Mucosa of descending colon (tissue), 3 donors: Measurements from ENCODE around the gene ARHGEF11. TPM values are rescaled to one million over a fixed set of nuclear protein-coding genes. Genes with fewer than 3 reads are reported as not detected.
A peak's percentile ranks its signal among the peaks of the same experiment; 100 is the strongest.

Experiments used
- ATAC-seq: fragments of 200-7000 bp; cut with Tn5 transposase; one replicate; pipeline ENCODE4 v1.9.1; 2020; ENCODE audit warnings: mild to moderate bottlenecking, moderate library complexity
- DNase-seq, 3 donors: peaks; one replicate each; pipeline ENCODE4 v3.0.0-alpha.2; 2020
- H3K36me3 ChIP-seq: fragments of 200-600 bp; one replicate; pipeline ENCODE4 v1.8.0; 2021; ENCODE audit warnings: low read depth, mild to moderate bottlenecking
- H3K4me1 ChIP-seq: fragments of 200-600 bp; one replicate; pipeline ENCODE4 v1.8.0; 2021; ENCODE audit warnings: low read depth, mild to moderate bottlenecking
- H3K4me3 ChIP-seq: fragments of 200-600 bp; one replicate; pipeline ENCODE4 v1.8.0; 2021; ENCODE audit warnings: mild to moderate bottlenecking
- H3K9me3 ChIP-seq: fragments of 200-600 bp; one replicate; pipeline ENCODE4 v1.8.0; 2021; ENCODE audit warnings: mild to moderate bottlenecking
- CTCF ChIP-seq: fragments of 200-600 bp; IDR thresholded peaks from one replicate; pipeline ENCODE4 v1.8.0; 2022; ENCODE audit warnings: antibody characterized with exemption, mild to moderate bottlenecking
- intact Hi-C, 2 donors: fragments of 100-400 bp; cut with DNase I in 1 of 2; cut with micrococcal nuclease in 1 of 2; formaldehyde crosslinking; loops; one replicate each; pipeline versions ENCODE4 v1.11.0 to v1.11.1; 2022; cut with DNase I, micrococcal nuclease
- total RNA-seq, 3 donors: library from RNA; stranded (reverse); fragmentation: NEBNext Ultra II Directional in 2 of 3; extraction: Animal tissue kit (Norgen Biotek cat#: 25700) in 2 of 3; gene quantifications; one replicate each; pipeline versions ENCODE4 v1.2.1 to v1.2.4, GENCODE V29; 2021 to 2023
- donor health status: DM: no; HTN: no; CAD: no; lungs with moderate emphysema.
- donor health status: DM: no; HTN: no; CAD: no.
- donor health status: DM: no; HTN: yes; CAD: no.

Gene ARHGEF11
- total RNA-seq, 3 donors from 2014 or later = 47.7 to 75.1 (median 60.0) TPM

- intact Hi-C loops = no loop called here
- H3K9me3 ChIP-seq = no peaks in the 10 kb centered on the region
- DNase-seq (peak in 2 of 3 donors; percentile 4 to 14), ATAC-seq (no peak)
- no peaks in the 10 kb centered on the region for H3K36me3 ChIP-seq
- no peak overlapping the region for H3K4me3 ChIP-seq
- peaks cover 12% of the 10 kb centered on the region for H3K4me1 ChIP-seq
- no peak for TF ChIP-seq CTCF
Observed at GRCh38 chr1:156912310-156912709, 133.2 kb downstream of the ARHGEF11 start.

DNA sequence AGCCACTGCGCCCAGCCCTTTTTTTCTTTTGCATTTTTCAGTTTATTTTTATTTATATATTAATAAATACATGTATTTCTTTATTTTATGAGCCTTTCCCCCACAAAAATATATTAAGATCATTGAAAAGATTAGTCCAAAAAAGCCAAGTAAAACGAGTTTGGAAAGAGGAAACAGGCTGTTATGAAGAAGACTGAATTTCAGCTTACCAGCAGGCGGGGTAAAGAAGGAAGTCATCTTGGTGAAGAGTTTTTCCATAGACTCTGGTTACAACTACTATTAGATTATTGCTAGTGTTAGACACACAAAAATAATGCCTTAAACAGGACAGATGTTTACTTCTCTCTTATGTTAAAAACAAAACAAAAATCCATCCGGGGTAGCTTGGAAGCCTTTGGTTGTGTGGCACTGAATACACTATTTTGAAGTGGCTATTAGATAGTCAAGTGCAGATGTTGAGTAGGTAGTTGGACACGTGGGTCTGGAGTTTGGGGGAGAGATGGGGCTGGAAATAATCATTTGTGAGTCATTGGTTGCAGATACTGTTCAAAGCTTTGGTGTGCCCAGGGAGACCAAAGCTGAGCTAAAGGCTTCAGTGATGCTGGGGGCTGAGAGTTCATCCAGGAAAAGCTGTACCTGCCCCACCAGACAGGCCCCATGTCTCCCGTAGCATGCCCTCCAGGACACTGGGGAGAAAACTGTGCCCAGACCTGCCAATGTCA, 133.8 kb downstream of the ARHGEF11 start:
- Histone ChIP-seq H3K4me3 (no peak overlapping the region), H3K9me3 (no peaks in the 10 kb centered on the region), H3K4me1 (peaks cover 12% of the 10 kb centered on the region), H3K36me3 (no peaks in the 10 kb centered on the region)
- ATAC-seq = no peak
- intact Hi-C loops = no loop called here
- peak in 1 of 3 donors; percentile 7 for DNase-seq
- no peak for TF ChIP-seq CTCF

- intact Hi-C loops = no loop called here
- TF ChIP-seq CTCF = peak; percentile 72
- Histone ChIP-seq H3K9me3 (no peaks in the 10 kb centered on the region), H3K36me3 (no peaks in the 10 kb centered on the region), H3K4me3 (no peak overlapping the region), H3K4me1 (peaks cover 12% of the 10 kb centered on the region)
- DNase-seq (peak; percentile 53 to 66 (median 64)), ATAC-seq (peak; percentile 65)
Observed at GRCh38 chr1:156910309-156910782, 135.2 kb downstream of the ARHGEF11 start.

- peak in 2 of 3 donors; percentile 17 to 46 for DNase-seq
- ATAC-seq = no peak
- intact Hi-C loops = no loop called here
- Histone ChIP-seq H3K4me1 (peaks cover 12% of the 10 kb centered on the region), H3K36me3 (no peaks in the 10 kb centered on the region), H3K9me3 (no peaks in the 10 kb centered on the region), H3K4me3 (no peak overlapping the region)
- TF ChIP-seq CTCF = no peak
Observed at GRCh38 chr1:156909671-156910070, 135.9 kb downstream of the ARHGEF11 start.

GRCh38 chr1:156908955-156909354, 136.6 kb downstream of the ARHGEF11 start:
- DNase-seq (no peak), ATAC-seq (no peak)
- H3K4me3 ChIP-seq = no peak overlapping the region
- intact Hi-C loops = no loop called here
- no peak for TF ChIP-seq CTCF
- no peaks in the 10 kb centered on the region for H3K9me3 ChIP-seq
- H3K4me1 ChIP-seq = peaks cover 12% of the 10 kb centered on the region
- no peaks in the 10 kb centered on the region for H3K36me3 ChIP-seq
